ENCODE results near the gene SRPK2. TPM values are rescaled to one million over a fixed set of nuclear protein-coding genes. Genes with fewer than 3 reads are reported as not detected.

SRPK2 gene
- total and polyA plus RNA-seq, 2 of the 8 experiments (the other 6 are each of a cell fraction or from before 2014, with no cell fraction given), result 10.0 to 47.1 TPM

- Histone ChIP-seq H3K4me3 (ENCODE audit: extremely low read depth in 1 of 4, insufficient read depth in 2 of 4, low read depth in 3 of 4, low read length in 4 of 4) (no peak overlapping the region), H4K5ac (ENCODE audit: insufficient read length, low read depth, low read length) (no peak overlapping the region), H3K56ac (replicated peaks; ENCODE audit: insufficient read length, low read depth, low read length) (no peak overlapping the region), H4K20me1 (replicated peaks in 1 of 2; ENCODE audit: control insufficient read depth in 1 of 2, insufficient read depth in 2 of 2, low read length in 2 of 2) (peaks cover 2 to 7% of the 10 kb centered on the region in 2 experiments), H3K14ac (ENCODE audit: insufficient read length) (no peak overlapping the region), H2BK20ac (ENCODE audit: low read length) (no peak overlapping the region), H3K4me1 (replicated peaks in 1 of 4; ENCODE audit: control insufficient read depth in 3 of 4, insufficient read depth in 4 of 4, low read length in 3 of 4) (peaks cover 0 to 3% (median 0%) of the 10 kb centered on the region in 4 experiments; a peak in 2 of 7 replicates), H3K4me2 (ENCODE audit: insufficient read depth in 1 of 2, low read depth in 2 of 2, low read length in 2 of 2) (no peak overlapping the region), H3K4ac (replicated peaks; ENCODE audit: insufficient read length, low read depth, low read length) (no peak overlapping the region), H3K79me2 (ENCODE audit: control insufficient read depth in 1 of 2, insufficient read depth in 2 of 2, low read length in 2 of 2) (peaks cover 4 to 86% of the 10 kb centered on the region in 2 experiments), H2BK15ac (ENCODE audit: low read length) (no peak overlapping the region), H3K23ac (ENCODE audit: insufficient read length) (no peak overlapping the region), H3K9ac (replicated peaks in 1 of 4; ENCODE audit: extremely low read depth in 1 of 4, low read depth in 3 of 4, low read length in 3 of 4) (no peak overlapping the region), H3K9me3 (ENCODE audit: insufficient read depth in 2 of 2, low read depth in 1 of 2, low read length in 1 of 2) (no peaks in the 10 kb centered on the region), H3K27ac (ENCODE audit: low read depth, low read length) (no peak overlapping the region), H2AFZ (ENCODE audit: low read length) (no peak overlapping the region), H3K23me2 (ENCODE audit: low read depth, low read length) (no peaks in the 10 kb centered on the region; the same call in 1 of the 2 replicates), H2AK5ac (ENCODE audit: low read depth, low read length) (no peak overlapping the region), H2BK120ac (replicated peaks; ENCODE audit: low read depth, low read length) (no peak overlapping the region), H3K18ac (ENCODE audit: extremely low read depth, low read length) (no peak overlapping the region), H4K91ac (replicated peaks; ENCODE audit: insufficient read length, low read length) (no peak overlapping the region), H2BK5ac (ENCODE audit: low read depth, low read length) (no peak overlapping the region), H3K27me3 (replicated peaks in 1 of 4; ENCODE audit: control insufficient read depth in 3 of 4, extremely low read depth in 1 of 4, insufficient read depth in 3 of 4, low read length in 3 of 4) (no peaks in the 10 kb centered on the region), H3K79me1 (ENCODE audit: low read depth, low read length) (peaks cover 2% of the 10 kb centered on the region; the same call in 1 of the 2 replicates), H2BK12ac (ENCODE audit: low read depth, low read length) (no peak overlapping the region), H4K8ac (ENCODE audit: extremely low read depth, insufficient read depth, low read length) (no peak overlapping the region), H3K36me3 (ENCODE audit: control insufficient read depth in 2 of 4, insufficient read depth in 4 of 4, low read length in 3 of 4) (no peaks in the 10 kb centered on the region; a peak in 1 of 8 replicates)
- ChIA-PET CTCF (ENCODE audit: partially characterized antibody) (no interaction called here), POLR2A (ENCODE audit: partially characterized antibody) (no interaction called here)
- 95% methylated on average over 10 of the region's 10 CpGs; no CpG with 5 or more reads in 1 of the 2 experiments for WGBS, 2 experiments (ENCODE audit: extremely low coverage in 1 of 2, insufficient coverage in 1 of 2, insufficient read length in 1 of 2, insufficient replicate concordance in 2 of 2, low coverage in 1 of 2, low lambda C conversion rate in 2 of 2, missing lambda C conversion rate in 1 of 2)
- FAIRE-seq, result no peak
- no peak for DNase-seq (ENCODE audit: low read depth in 1 of 2, low spot score in 2 of 2)
- TF ChIP-seq BRCA1 (IDR thresholded peaks at IDR 0.05; ENCODE audit: low read depth, low read length) (no peak), SAP30 (IDR thresholded peaks at IDR 0.05; ENCODE audit: insufficient read depth, insufficient replicate concordance, low read length) (no peak), GTF2F1 (IDR thresholded peaks at IDR 0.05; ENCODE audit: borderline replicate concordance, low read depth, low read length) (no peak), ATF3 (IDR thresholded peaks at IDR 0.05; ENCODE audit: insufficient read depth, low read depth, low read length) (no peak), SRF (IDR thresholded peaks at IDR 0.05; ENCODE audit: low read depth, low read length) (no peak), RNF2 (IDR thresholded peaks at IDR 0.05; ENCODE audit: borderline replicate concordance, low read depth, low read length, missing control alignments, poor library complexity, severe bottlenecking) (no peak), KDM5A (IDR thresholded peaks at IDR 0.05; ENCODE audit: low read length) (no peak), SP2 (IDR thresholded peaks at IDR 0.05; ENCODE audit: low read length) (no peak), TBP (IDR thresholded peaks at IDR 0.05; ENCODE audit: low read depth, low read length) (no peak), NRF1 (IDR thresholded peaks at IDR 0.05; ENCODE audit: low read depth, low read length) (no peak)
Observed at GRCh38 chr7:105319578-105319977, 69.1 kb downstream of the SRPK2 start.
